ENCODE measurements around the gene BPIFA1.

The BPIFA1 gene

DNA sequence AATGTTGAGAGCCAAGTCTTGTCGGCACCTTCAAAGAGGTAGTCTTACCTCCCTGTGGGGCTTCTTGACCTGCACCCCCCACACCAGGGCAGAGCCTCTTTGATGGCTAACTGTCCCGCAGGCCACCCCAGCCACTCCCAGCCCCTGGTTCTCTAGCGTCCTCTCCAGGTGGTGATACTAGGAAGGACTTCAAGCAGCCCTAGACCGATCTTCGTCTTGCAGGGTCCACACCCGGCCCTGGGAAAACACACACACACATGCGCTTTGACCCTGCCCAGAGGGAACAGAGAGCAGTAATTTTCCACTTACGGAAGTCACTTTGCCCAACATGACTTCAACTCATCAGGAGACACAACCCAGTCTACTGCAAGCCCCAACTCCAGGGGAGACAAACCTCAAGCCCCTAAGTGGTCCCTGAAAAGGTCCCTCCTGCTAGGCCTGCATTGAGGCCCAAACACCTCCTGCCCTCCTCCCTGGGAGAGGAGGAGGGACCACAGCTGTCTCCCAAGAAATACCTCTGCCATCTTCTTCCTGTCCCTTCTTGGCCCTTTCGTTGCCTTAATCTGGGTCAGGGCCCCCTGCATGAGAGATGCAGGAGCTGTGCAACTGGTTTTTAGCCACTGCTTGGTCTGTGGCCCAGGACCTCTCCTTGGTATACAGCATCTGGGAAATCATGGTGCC, 44.3 kb downstream of the BPIFA1 start:
- H3K4me1 Mint-ChIP-seq, result no peaks in the 10 kb centered on the region
- no peak for DNase-seq (ENCODE audit: low spot score in 2 of 2)
- H3K27ac Mint-ChIP-seq, result no peak overlapping the region
- H3K36me3 Mint-ChIP-seq, result no peaks in the 10 kb centered on the region
- H3K9me3 Mint-ChIP-seq, result no peaks in the 10 kb centered on the region
- H3K4me3 Mint-ChIP-seq, result no peak overlapping the region
- ATAC-seq, result no peak

DNA sequence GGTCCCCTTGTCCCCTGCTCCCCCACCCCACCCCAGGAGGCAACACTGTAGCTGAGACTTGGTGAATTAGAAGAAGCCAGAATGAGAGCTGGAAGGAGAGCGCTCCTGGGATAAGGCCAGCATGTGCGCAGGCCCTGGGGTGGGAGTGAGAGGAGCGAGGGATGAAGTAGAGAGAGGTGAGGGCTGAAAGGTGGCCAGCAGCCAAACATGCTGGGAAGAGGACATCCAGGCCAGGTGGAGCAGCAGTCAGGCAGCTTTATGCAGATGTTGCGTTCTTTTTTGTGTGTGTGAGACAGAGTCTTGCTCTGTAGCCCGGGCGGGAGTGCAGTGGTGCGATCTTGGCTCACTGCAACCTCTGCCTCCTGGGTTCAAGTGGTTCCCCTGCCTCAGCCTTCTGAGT, 45.0 kb downstream of the BPIFA1 start:
- Mint-ChIP-seq H3K36me3 (no peaks in the 10 kb centered on the region), H3K4me3 (no peak overlapping the region), H3K9me3 (no peaks in the 10 kb centered on the region), H3K4me1 (no peaks in the 10 kb centered on the region), H3K27ac (no peak overlapping the region)
- DNase-seq (ENCODE audit: low spot score in 2 of 2) (no peak), ATAC-seq (no peak)

DNA sequence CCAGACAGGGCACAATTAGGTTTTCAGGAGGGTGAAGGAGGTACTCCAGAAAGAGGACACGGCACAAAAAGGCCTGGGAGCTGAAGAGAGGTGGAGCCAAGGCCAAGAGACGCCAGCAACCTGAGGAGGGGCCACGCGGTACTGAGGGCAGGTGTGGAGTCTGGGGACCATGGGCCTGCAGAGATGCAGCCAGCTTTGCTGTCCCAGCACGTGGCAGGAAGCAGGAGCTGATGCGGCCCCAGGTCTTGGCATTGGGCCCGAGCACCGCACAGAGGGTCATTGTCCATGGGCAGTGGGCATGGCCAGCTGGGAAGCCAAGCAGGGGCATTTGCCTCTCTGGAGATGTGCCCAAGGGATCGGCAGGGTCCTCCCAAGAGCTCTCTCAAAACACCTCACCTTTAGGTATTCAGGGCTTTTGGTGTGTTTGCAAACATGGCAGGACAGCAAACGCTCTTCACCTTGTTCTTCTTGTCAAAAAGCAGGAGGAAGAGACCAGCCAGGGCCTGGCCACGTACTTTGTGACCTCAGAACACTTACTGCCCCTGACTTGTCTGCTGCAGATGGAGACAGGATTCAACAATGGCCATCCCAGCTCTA, 45.9 kb downstream of the BPIFA1 start:
- Mint-ChIP-seq H3K36me3 (no peaks in the 10 kb centered on the region), H3K4me1 (no peaks in the 10 kb centered on the region), H3K9me3 (no peaks in the 10 kb centered on the region), H3K27ac (no peak overlapping the region), H3K4me3 (no peak overlapping the region)
- no peak for DNase-seq (ENCODE audit: low spot score in 2 of 2)
- no peak for ATAC-seq

DNA sequence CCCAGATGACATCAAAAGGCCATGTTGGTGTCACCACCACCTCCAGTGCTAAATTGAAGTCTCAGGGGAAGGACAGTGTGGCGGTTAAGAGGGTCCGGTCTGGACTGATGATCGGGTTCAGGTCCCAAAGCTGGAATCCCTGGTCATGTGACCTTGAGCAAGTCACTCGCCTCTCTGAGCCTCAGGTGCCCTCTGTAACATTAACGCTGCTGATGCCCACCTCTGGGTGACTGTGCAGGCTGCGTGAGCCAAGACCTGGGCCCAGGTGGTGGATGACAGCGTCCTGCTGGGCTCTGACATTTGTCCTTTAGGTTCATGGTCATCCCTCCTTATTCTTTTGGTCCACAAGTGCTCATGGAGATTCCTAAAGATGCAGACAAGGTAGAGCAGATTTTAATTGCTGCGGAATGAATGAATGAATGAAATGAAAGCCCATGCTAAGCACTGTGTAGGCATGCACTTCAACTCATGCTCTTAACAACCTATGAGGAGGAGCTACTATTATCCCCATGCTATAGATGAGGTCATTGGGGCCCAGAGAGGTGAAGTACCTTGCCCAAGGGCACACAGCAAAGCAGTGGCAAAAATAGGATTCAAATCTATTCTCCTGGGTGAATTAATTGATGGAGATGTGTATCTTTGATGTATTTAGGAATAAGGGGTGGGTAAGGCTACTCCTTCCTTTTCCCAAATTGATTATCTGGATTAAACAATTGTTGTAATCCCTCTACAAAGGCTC, 46.6 kb downstream of the BPIFA1 start:
- no peak overlapping the region for H3K27ac Mint-ChIP-seq
- no peaks in the 10 kb centered on the region for H3K36me3 Mint-ChIP-seq
- H3K4me3 Mint-ChIP-seq, result no peak overlapping the region
- H3K9me3 Mint-ChIP-seq, result no peaks in the 10 kb centered on the region
- H3K4me1 Mint-ChIP-seq, result no peaks in the 10 kb centered on the region
- ATAC-seq, result no peak
- no peak for DNase-seq (ENCODE audit: low spot score in 2 of 2)

DNA sequence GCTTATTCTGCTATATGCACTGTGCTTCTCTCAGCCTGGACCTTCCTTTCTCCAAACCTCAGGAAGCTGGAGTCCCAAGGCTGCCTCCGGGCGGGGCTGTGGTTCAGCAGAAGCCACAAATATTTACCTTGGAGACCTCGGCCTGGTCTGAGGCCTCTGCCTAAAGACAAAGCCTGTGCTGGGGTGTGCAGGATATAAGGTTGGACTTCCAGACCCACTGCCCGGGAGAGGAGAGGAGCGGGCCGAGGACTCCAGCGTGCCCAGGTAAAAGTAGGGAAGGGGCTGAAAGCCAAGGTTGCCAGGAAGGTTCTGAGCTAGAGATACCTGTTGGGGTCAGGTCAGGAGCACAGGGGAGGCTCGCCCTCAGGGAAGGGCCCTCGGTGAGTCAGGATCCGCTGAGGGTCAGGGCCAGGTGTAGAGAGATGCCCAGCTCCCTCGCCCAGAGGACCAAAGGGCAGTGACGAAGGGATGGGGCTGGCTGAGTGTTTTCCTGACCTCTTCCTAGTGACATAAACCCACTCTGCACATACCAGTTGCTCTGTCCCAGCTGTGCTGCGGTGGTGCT, 47.3 kb downstream of the BPIFA1 start, which contains the start of gene BPIFB1:
Gene BPIFB1 (plus strand): TSS at position 224 of the 565 bp plus-strand sequence. CDS start 2,860 bp downstream, outside the sequence.
- no peaks in the 10 kb centered on the region for H3K9me3 Mint-ChIP-seq
- no peak for DNase-seq (ENCODE audit: low spot score in 2 of 2)

DNA sequence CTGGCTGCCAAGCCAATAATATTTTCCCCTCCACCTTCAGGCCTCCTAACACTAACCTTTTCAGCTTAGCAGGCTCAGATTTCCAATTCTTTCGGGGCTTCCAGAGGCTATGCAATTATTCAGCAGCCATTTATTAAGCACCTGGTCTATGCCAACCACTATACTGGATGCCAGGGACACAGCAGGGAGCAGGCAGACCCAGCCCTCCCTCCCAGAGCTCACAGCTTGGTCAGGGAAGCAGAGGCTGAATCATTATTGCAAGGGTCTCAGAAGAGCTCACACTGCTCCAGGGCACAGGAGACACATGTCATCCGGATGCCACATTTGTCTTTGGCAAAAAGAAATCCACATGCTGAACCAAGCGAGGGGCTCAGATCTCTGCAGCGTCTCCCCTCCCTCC, 48.5 kb downstream of the BPIFA1 start:
- no peaks in the 10 kb centered on the region for H3K9me3 Mint-ChIP-seq
- H3K4me3 Mint-ChIP-seq, result no peak overlapping the region
- no peak overlapping the region for H3K27ac Mint-ChIP-seq
- no peak for ATAC-seq
- no peaks in the 10 kb centered on the region for H3K4me1 Mint-ChIP-seq
- no peaks in the 10 kb centered on the region for H3K36me3 Mint-ChIP-seq
- no peak for DNase-seq (ENCODE audit: low spot score in 2 of 2)

More for the DNA sequence above, 47.3 kb downstream of the BPIFA1 start, which contains the start of gene BPIFB1:
- ATAC-seq, result no peak
- Mint-ChIP-seq H3K36me3 (no peaks in the 10 kb centered on the region), H3K4me1 (no peaks in the 10 kb centered on the region), H3K4me3 (no peak within 1 kb of the TSS), H3K27ac (no peak within 1 kb of the TSS)

DNA sequence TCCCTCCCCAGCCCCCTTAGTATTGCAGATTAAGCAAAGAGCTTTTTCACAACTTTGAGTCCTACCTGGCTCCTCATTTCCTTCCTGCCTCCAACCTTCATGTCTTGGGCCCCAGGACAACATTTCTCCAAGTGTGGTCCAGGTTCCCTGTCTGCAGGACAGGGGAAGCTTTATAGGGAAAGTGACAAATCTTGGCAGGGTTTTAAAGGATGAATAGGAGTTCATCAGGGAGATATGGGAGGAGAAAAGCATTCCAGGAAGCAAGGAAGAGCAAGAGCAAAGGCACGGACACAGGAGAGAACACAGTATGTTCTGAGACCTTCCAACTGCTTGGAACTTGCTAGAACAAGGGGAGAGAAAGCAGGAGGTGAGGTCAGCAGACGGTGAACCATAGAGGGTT, 49.1 kb downstream of the BPIFA1 start:
- DNase-seq (ENCODE audit: low spot score in 2 of 2) (no peak), ATAC-seq (no peak)
- Mint-ChIP-seq H3K27ac (no peak overlapping the region), H3K36me3 (no peaks in the 10 kb centered on the region), H3K4me3 (no peak overlapping the region), H3K4me1 (no peaks in the 10 kb centered on the region), H3K9me3 (no peaks in the 10 kb centered on the region)

DNA sequence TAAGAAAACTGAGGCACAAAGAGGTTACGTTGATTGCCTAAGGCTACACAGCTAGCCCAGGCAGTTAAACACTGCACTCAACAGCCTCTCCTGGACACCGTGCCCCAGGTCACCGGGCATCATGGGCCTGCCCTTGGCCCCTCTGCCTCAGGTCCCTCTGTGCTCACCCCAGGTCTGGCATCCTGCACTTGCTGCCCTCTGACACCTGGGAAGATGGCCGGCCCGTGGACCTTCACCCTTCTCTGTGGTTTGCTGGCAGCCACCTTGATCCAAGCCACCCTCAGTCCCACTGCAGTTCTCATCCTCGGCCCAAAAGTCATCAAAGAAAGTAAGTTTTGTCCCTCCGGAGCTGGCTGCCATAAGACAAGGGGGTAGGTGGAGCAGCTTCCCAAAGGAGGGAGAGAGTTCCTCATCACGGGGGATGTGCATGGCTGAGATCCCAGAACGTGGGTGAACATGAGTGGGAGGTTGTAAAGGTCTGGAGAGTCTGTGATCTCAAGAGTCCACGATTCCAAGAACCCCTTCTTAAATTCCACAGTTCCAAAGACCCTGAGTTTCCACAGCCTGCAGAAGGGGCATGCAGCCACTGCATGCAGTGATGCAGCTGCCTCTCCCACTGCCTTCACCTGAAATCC, 50.2 kb downstream of the BPIFA1 start:
- no peak for ATAC-seq
- no peak overlapping the region for H3K4me3 Mint-ChIP-seq
- H3K4me1 Mint-ChIP-seq, result no peaks in the 10 kb centered on the region
- DNase-seq (ENCODE audit: low spot score in 2 of 2), result no peak
- H3K9me3 Mint-ChIP-seq, result no peaks in the 10 kb centered on the region
- H3K27ac Mint-ChIP-seq, result no peak overlapping the region
- H3K36me3 Mint-ChIP-seq, result no peaks in the 10 kb centered on the region

DNA sequence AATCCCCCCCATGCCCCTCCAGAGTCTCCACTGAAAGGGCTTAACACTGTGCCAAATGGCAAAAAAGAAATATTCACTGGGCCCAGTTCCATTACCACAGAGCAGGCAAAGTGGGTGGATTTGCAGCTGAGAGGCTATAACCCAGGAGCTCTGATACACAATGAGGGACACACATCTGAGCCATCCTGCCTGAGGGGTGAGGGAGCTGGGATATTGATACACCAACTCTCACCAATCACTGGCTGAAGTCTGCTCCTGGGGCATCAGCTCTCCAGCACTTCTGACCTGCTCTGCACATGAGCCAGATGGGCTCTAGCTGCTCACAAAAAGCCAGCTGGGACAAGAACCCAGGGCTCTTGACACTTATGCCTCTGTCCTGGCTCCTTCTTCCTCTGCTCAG, 52.1 kb downstream of the BPIFA1 start:
- H3K27ac Mint-ChIP-seq, result no peak overlapping the region
- ATAC-seq, result no peak
- H3K4me3 Mint-ChIP-seq, result no peak overlapping the region
- peaks cover 6% of the 10 kb centered on the region for H3K4me1 Mint-ChIP-seq
- DNase-seq (ENCODE audit: low spot score in 2 of 2), result no peak
- no peaks in the 10 kb centered on the region for H3K9me3 Mint-ChIP-seq
- no peaks in the 10 kb centered on the region for H3K36me3 Mint-ChIP-seq

DNA sequence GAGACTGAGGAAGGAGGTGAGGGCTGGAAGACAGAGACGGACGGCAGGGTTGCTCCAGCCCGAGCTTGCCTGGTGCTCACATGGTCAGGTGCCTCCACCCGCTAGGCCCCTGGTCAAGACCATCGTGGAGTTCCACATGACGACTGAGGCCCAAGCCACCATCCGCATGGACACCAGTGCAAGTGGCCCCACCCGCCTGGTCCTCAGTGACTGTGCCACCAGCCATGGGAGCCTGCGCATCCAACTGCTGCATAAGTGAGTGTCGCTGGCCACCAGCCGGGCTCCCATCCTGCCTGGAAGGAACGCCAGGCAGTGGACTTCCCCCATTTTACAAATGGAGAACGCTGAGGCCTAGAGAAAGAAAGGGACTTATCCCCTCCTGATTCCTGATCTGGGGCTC, 55.1 kb downstream of the BPIFA1 start:
- H3K4me1 Mint-ChIP-seq, result peaks cover 6% of the 10 kb centered on the region
- no peak overlapping the region for H3K27ac Mint-ChIP-seq
- DNase-seq (ENCODE audit: low spot score in 2 of 2) (no peak), ATAC-seq (no peak)
- H3K9me3 Mint-ChIP-seq, result no peaks in the 10 kb centered on the region
- no peaks in the 10 kb centered on the region for H3K36me3 Mint-ChIP-seq
- H3K4me3 Mint-ChIP-seq, result no peak overlapping the region

DNA sequence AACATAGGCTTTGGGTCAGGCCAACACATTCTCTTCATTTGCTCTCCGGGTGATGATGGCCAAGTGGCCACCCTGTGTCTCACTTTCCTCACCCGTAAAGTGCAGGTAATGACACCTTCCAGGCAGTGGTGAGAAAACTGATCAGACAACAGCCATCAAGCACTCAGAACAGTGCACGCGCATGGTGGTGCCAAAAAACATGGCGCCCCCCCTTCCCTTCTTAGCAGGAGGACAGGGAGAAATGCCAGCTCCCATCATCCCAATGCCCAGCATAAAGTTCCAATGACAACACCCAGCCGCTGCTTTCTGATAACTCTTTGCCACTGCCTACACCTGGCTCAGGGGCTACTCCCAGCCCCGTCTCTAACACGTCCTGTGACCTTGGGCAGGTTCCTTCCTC, 55.6 kb downstream of the BPIFA1 start:
- no peak overlapping the region for H3K4me3 Mint-ChIP-seq
- ATAC-seq, result no peak
- H3K36me3 Mint-ChIP-seq, result no peaks in the 10 kb centered on the region
- peaks cover 6% of the 10 kb centered on the region for H3K4me1 Mint-ChIP-seq
- DNase-seq (ENCODE audit: low spot score in 2 of 2), result no peak
- H3K9me3 Mint-ChIP-seq, result no peaks in the 10 kb centered on the region
- H3K27ac Mint-ChIP-seq, result no peak overlapping the region

DNA sequence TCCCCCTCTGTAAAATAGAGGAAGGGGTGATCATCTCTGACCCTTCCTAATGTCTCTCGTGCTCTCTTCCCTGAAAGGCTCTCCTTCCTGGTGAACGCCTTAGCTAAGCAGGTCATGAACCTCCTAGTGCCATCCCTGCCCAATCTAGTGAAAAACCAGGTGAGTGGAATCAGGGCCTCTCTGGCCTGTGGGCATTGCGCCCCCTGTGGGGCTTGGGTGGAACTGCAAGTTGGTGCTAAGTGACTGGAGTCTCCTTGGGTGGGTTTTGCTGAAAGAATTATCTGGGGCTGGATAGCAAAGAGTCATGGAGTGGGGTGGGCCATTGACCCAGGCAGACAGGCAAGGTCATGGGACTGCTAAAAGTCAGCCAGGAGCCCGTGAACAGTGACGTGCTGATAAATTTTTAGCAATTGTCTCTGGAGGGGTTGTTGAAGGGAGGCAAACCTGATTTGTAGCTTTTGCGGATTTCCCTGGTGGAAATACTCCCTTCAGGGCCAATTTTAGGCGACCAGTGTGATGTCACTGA, 56.1 kb downstream of the BPIFA1 start:
- no peaks in the 10 kb centered on the region for H3K9me3 Mint-ChIP-seq
- DNase-seq (ENCODE audit: low spot score in 2 of 2) (peak; percentile 71 to 85), ATAC-seq (peak; percentile 51)
- peaks cover 6% of the 10 kb centered on the region for H3K4me1 Mint-ChIP-seq
- H3K4me3 Mint-ChIP-seq, result no peak overlapping the region
- H3K36me3 Mint-ChIP-seq, result no peaks in the 10 kb centered on the region
- H3K27ac Mint-ChIP-seq, result no peak overlapping the region
